H9 (cell line): ENCODE data around the gene CYTH4. TPM values are rescaled to one million over a fixed set of nuclear protein-coding genes. Genes with fewer than 3 reads are reported as not detected.

Experiments
- DNase-seq: peaks from one replicate; pipeline ENCODE4 v3.0.0-alpha.2; 2017
- H2AFZ ChIP-seq: one replicate; pipeline ENCODE4 v1.6.1; 2013; ENCODE audit warnings: mild to moderate bottlenecking, low read length, control low read depth, moderate library complexity
- H2AK5ac ChIP-seq: 2 replicates; pipeline ENCODE4 v1.6.1; 2013; ENCODE audit warnings: low read length, control low read depth, mixed read lengths; ENCODE audit not compliant: insufficient read length
- H2BK120ac ChIP-seq: one replicate; pipeline ENCODE4 v1.6.1; 2013; ENCODE audit warnings: low read depth, mild to moderate bottlenecking, low read length, control low read depth, inconsistent platforms; ENCODE audit not compliant: poor library complexity, severe bottlenecking
- H2BK12ac ChIP-seq: 2 replicates; pipeline ENCODE4 v1.6.1; 2013; ENCODE audit warnings: low read length, control low read depth, mixed read lengths, low read depth; ENCODE audit not compliant: insufficient read length
- H2BK15ac ChIP-seq: 2 replicates; pipeline ENCODE4 v1.6.1; 2013; ENCODE audit warnings: low read depth, low read length, control low read depth
- H2BK20ac ChIP-seq: one replicate; pipeline ENCODE4 v1.6.1; 2013; ENCODE audit warnings: low read depth, mild to moderate bottlenecking, low read length, control low read depth, inconsistent platforms; ENCODE audit not compliant: poor library complexity, severe bottlenecking
- H2BK5ac ChIP-seq: 2 replicates; pipeline ENCODE4 v1.6.1; 2013; ENCODE audit warnings: low read length, control low read depth, mixed read lengths; ENCODE audit not compliant: insufficient read length
- H3K14ac ChIP-seq: 2 replicates; pipeline ENCODE4 v1.6.1; 2013; ENCODE audit warnings: low read length, control low read depth; ENCODE audit not compliant: insufficient read depth
- H3K18ac ChIP-seq: 2 replicates; pipeline ENCODE4 v1.6.1; 2013; ENCODE audit warnings: low read depth, mild to moderate bottlenecking, mixed read lengths, low read length, control low read depth; ENCODE audit not compliant: insufficient read length
- H3K23ac ChIP-seq: 2 replicates; pipeline ENCODE4 v1.6.1; 2013; ENCODE audit warnings: low read length, control low read depth, mixed read lengths, low read depth; ENCODE audit not compliant: insufficient read length
- H3K23me2 ChIP-seq: 2 replicates; pipeline ENCODE4 v1.6.1; 2013; ENCODE audit warnings: low read depth, mild to moderate bottlenecking, mixed read lengths, low read length, control low read depth; ENCODE audit not compliant: insufficient read length, poor library complexity, severe bottlenecking
- H3K27ac ChIP-seq: 2 replicates; pipeline ENCODE4 v1.5.1; 2013; ENCODE audit warnings: low read length, control low read depth, mixed read lengths, low read depth; ENCODE audit not compliant: insufficient read length
- H3K27me3 ChIP-seq: 2 replicates; pipeline ENCODE4 v1.6.1; 2013; ENCODE audit warnings: low read length, control low read depth, inconsistent platforms; ENCODE audit not compliant: insufficient read depth
- H3K4ac ChIP-seq: 2 replicates; pipeline ENCODE4 v1.6.1; 2013; ENCODE audit warnings: low read depth, mild to moderate bottlenecking, control low read depth, inconsistent platforms, low read length, moderate library complexity
- H3K4me1 ChIP-seq: 2 replicates; pipeline ENCODE4 v1.6.1; 2013; ENCODE audit warnings: low read length, control low read depth, inconsistent platforms; ENCODE audit not compliant: insufficient read depth
- H3K4me2 ChIP-seq: 2 replicates; pipeline ENCODE4 v1.6.1; 2013; ENCODE audit warnings: low read length, control low read depth, mixed read lengths; ENCODE audit not compliant: insufficient read length, insufficient read depth
- H3K56ac ChIP-seq: 2 replicates; pipeline ENCODE4 v1.6.1; 2013; ENCODE audit warnings: low read depth, mild to moderate bottlenecking, mixed read lengths, low read length, control low read depth; ENCODE audit not compliant: insufficient read length
- H3K79me1 ChIP-seq: 2 replicates; pipeline ENCODE4 v1.6.1; 2013; ENCODE audit warnings: low read depth, mild to moderate bottlenecking, moderate library complexity, low read length, control low read depth, inconsistent platforms; ENCODE audit not compliant: insufficient read depth, poor library complexity, severe bottlenecking
- H3K79me2 ChIP-seq: 2 replicates; pipeline ENCODE4 v1.6.1; 2013; ENCODE audit warnings: low read length, control low read depth, inconsistent platforms; ENCODE audit not compliant: insufficient read depth
- H3K9ac ChIP-seq: 2 replicates; pipeline ENCODE4 v1.6.1; 2013; ENCODE audit warnings: low read length, control low read depth, mixed read lengths; ENCODE audit not compliant: insufficient read length; ENCODE audit errors: extremely low read depth
- H3K9me3 ChIP-seq: one replicate; pipeline ENCODE4 v1.6.1; 2013; ENCODE audit warnings: low read depth, low read length, inconsistent platforms; ENCODE audit not compliant: control insufficient read depth
- H3T11ph ChIP-seq: one replicate; pipeline ENCODE4 v1.6.1; 2013; ENCODE audit warnings: mild to moderate bottlenecking, low read length, control low read depth, inconsistent platforms
- H4K20me1 ChIP-seq: one replicate; pipeline ENCODE4 v1.6.1; 2013; ENCODE audit not compliant: control insufficient read depth, insufficient read length, insufficient read depth
- H4K5ac ChIP-seq: 2 replicates; pipeline ENCODE4 v1.6.1; 2013; ENCODE audit warnings: low read depth, mild to moderate bottlenecking, mixed read lengths, low read length, control low read depth; ENCODE audit not compliant: insufficient read length
- H4K8ac ChIP-seq: replicated peaks from 2 replicates; pipeline ENCODE4 v1.6.1; 2013; ENCODE audit warnings: low read length, control low read depth, mixed read lengths, low read depth; ENCODE audit not compliant: insufficient read length
- H4K91ac ChIP-seq: 2 replicates; pipeline ENCODE4 v1.6.1; 2013; ENCODE audit warnings: low read depth, mild to moderate bottlenecking, moderate library complexity, mixed read lengths, low read length, control low read depth; ENCODE audit not compliant: insufficient read length
- H3K27ac Mint-ChIP-seq, 3 experiments: 2 replicates in 2 of 3; 3 replicates in 1 of 3; pipeline ENCODE4 v1.8.0; 2020 to 2021; ENCODE audit warnings: mixed read lengths in 3 of 3, mild to moderate bottlenecking in 1 of 3, moderate library complexity in 1 of 3
- H3K27me3 Mint-ChIP-seq: 2 replicates; pipeline ENCODE4 v1.8.0; 2021; ENCODE audit warnings: low read depth, mild to moderate bottlenecking, moderate library complexity, mixed read lengths
- H3K36me3 Mint-ChIP-seq, 3 experiments: 2 replicates in 2 of 3; 3 replicates in 1 of 3; pipeline ENCODE4 v1.8.0; 2020 to 2021; ENCODE audit warnings: low read depth in 3 of 3, mixed read lengths in 3 of 3; ENCODE audit not compliant: insufficient read depth in 1 of 3
- H3K4me1 Mint-ChIP-seq, 2 experiments: 2 replicates each; pipeline ENCODE4 v1.8.0; 2020; ENCODE audit warnings: mixed read lengths in 2 of 2
- H3K4me3 Mint-ChIP-seq, 2 experiments: 2 replicates in 1 of 2; 3 replicates in 1 of 2; pipeline ENCODE4 v1.8.0; 2020 to 2021; ENCODE audit warnings: mild to moderate bottlenecking in 2 of 2, mixed read lengths in 2 of 2, moderate library complexity in 1 of 2
- H3K9me3 Mint-ChIP-seq, 2 experiments: 2 replicates in 1 of 2; 3 replicates in 1 of 2; pipeline ENCODE4 v1.8.0; 2020; ENCODE audit warnings: mild to moderate bottlenecking in 2 of 2, mixed read lengths in 2 of 2, moderate library complexity in 1 of 2
- CTCF ChIP-seq: fragments of 200-600 bp; sonication (generic); conservative IDR thresholded peaks from 3 replicates; pipeline ENCODE4 v1.8.0; 2021; ENCODE audit warnings: antibody characterized with exemption, mild to moderate bottlenecking
- WGBS: extraction: QIAGEN DNeasy Blood & Tissue Kit; methylation state at CpG from one replicate; pipeline ENCODE4 v1.1.7; 2013; ENCODE audit warnings: missing lambda C conversion rate, low lambda C conversion rate, mixed read lengths; ENCODE audit not compliant: insufficient read length; ENCODE audit errors: extremely low coverage; 5-methylcytosine and 5-hydroxymethylcytosine counted together
- total RNA-seq: library from RNA; stranded (reverse); gene quantifications from 2 replicates; pipeline ENCODE4 v1.2.1, GENCODE V29; 2021

CYTH4 gene
- total RNA-seq, 1 experiment from 2014 or later: not detected

- H2AFZ ChIP-seq: no peak overlapping the region
- H3K56ac ChIP-seq: no peak overlapping the region
- H3K14ac ChIP-seq: no peak overlapping the region
- no peak overlapping the region for H4K8ac ChIP-seq
- Mint-ChIP-seq H3K36me3 (no peaks in the 10 kb centered on the region), H3K9me3 (no peaks in the 10 kb centered on the region; a peak in 1 of 5 replicates), H3K27me3 (peaks cover 4% of the 10 kb centered on the region), H3K4me1 (peaks cover 15 to 36% of the 10 kb centered on the region in 2 experiments), H3K4me3 (no peak overlapping the region), H3K27ac (no peak overlapping the region)
- no peaks in the 10 kb centered on the region for H3K4me1 ChIP-seq
- H3K23me2 ChIP-seq: no peaks in the 10 kb centered on the region
- H2BK5ac ChIP-seq: no peak overlapping the region
- H3K27me3 ChIP-seq: no peaks in the 10 kb centered on the region
- H3K27ac ChIP-seq: no peak overlapping the region
- no peaks in the 10 kb centered on the region for H3K79me1 ChIP-seq
- no peak overlapping the region for H4K91ac ChIP-seq
- no peak overlapping the region for H3K4me2 ChIP-seq
- H2BK15ac ChIP-seq: no peak overlapping the region
- H4K20me1 ChIP-seq: no peaks in the 10 kb centered on the region
- no peak overlapping the region for H2AK5ac ChIP-seq
- H3K4ac ChIP-seq: no peak overlapping the region
- DNase-seq: no peak
- no peak overlapping the region for H2BK12ac ChIP-seq
- H3K18ac ChIP-seq: no peak overlapping the region
- TF ChIP-seq CTCF: no peak
- H3K9ac ChIP-seq: no peak overlapping the region
- no peak overlapping the region for H2BK120ac ChIP-seq
- no peak overlapping the region for H3T11ph ChIP-seq
- H3K9me3 ChIP-seq: no peaks in the 10 kb centered on the region
- H3K79me2 ChIP-seq: no peaks in the 10 kb centered on the region
- no peak overlapping the region for H4K5ac ChIP-seq
- no peak overlapping the region for H2BK20ac ChIP-seq
- no CpG with 5 or more reads among the region's 6 CpGs for WGBS
- H3K23ac ChIP-seq: no peak overlapping the region
Measured at GRCh38 chr22:37245740-37246139, 36.6 kb upstream of the CYTH4 start.
